ENCODE measurements around the gene AK1. TPM values are rescaled to one million over a fixed set of nuclear protein-coding genes. Genes with fewer than 3 reads are reported as not detected.

The AK1 gene
- total RNA-seq, 1 donor from 2014 or later = 60.2 TPM

- intact Hi-C loops (cut with micrococcal nuclease) = no loop called here
Observed at GRCh38 chr9:127885508-127886281, 8.2 kb upstream of the AK1 start.

- intact Hi-C loops (cut with micrococcal nuclease) = loop anchor here (5.0 kb wide), 1 partner anchor 32 kb away; the partner anchor contains the start of gene ST6GALNAC4
Observed at GRCh38 chr9:127884976-127885490, 7.6 kb upstream of the AK1 start.

GRCh38 chr9:127884427-127884911 lies 7.0 kb upstream of the AK1 start:
- intact Hi-C loops (cut with micrococcal nuclease) = loop anchor here (5.0 kb wide), 1 partner anchor 33 kb away; the partner anchor contains the start of gene ST6GALNAC4

- intact Hi-C loops (cut with micrococcal nuclease) = loop anchor here (5.0 kb wide), 1 partner anchor 33 kb away; the partner anchor contains the start of gene ST6GALNAC4
Observed at GRCh38 chr9:127883959-127884358, 6.5 kb upstream of the AK1 start.

GRCh38 chr9:127881715-127882114 lies 4.2 kb upstream of the AK1 start:
- intact Hi-C loops (cut with micrococcal nuclease) = loop anchor here (5.0 kb wide), 1 partner anchor 36 kb away; the partner anchor contains the start of gene ST6GALNAC4

GRCh38 chr9:127880143-127880542 lies 2.7 kb upstream of the AK1 start:
- intact Hi-C loops (cut with micrococcal nuclease) = loop anchor here (5.0 kb wide), 1 partner anchor 37 kb away; the partner anchor contains the start of gene ST6GALNAC4

GRCh38 chr9:127878652-127879390 lies 1.3 kb upstream of the AK1 start:
- intact Hi-C loops (cut with micrococcal nuclease) = no loop called here

GRCh38 chr9:127878001-127878651 lies 651 bp upstream of the AK1 start:
- intact Hi-C loops (cut with micrococcal nuclease) = no loop called here

GRCh38 chr9:127876764-127877562 lies 512 bp downstream of the AK1 start:
- intact Hi-C loops (cut with micrococcal nuclease) = no loop called here

GRCh38 chr9:127876026-127876763 lies 1.3 kb downstream of the AK1 start:
- intact Hi-C loops (cut with micrococcal nuclease) = no loop called here

- intact Hi-C loops (cut with micrococcal nuclease) = no loop called here
Observed at GRCh38 chr9:127875306-127875966, 2.0 kb downstream of the AK1 start.

- intact Hi-C loops (cut with micrococcal nuclease) = loop anchor here (5.0 kb wide), 1 partner anchor 372 kb away; no protein-coding TSS in a partner anchor
Observed at GRCh38 chr9:127874301-127875221, 2.9 kb downstream of the AK1 start.

- intact Hi-C loops (cut with micrococcal nuclease) = loop anchor here (5.0 kb wide), 1 partner anchor 372 kb away; no protein-coding TSS in a partner anchor
Observed at GRCh38 chr9:127873886-127874285, 3.6 kb downstream of the AK1 start.

- intact Hi-C loops (cut with micrococcal nuclease) = loop anchor here (5.0 kb wide), 1 partner anchor 371 kb away; no protein-coding TSS in a partner anchor
Observed at GRCh38 chr9:127873223-127873691, 4.2 kb downstream of the AK1 start.

- intact Hi-C loops (cut with micrococcal nuclease) = loop anchor here (5.0 kb wide), 1 partner anchor 370 kb away; no protein-coding TSS in a partner anchor
Observed at GRCh38 chr9:127872369-127873222, 4.9 kb downstream of the AK1 start.

- intact Hi-C loops (cut with micrococcal nuclease) = loop anchor here (2.0 to 5.0 kb wide), 3 partner anchors 85 to 369 kb away; partner anchors contain the start of gene CDK9
Observed at GRCh38 chr9:127871531-127871930, 5.9 kb downstream of the AK1 start.
